Measurements from ENCODE around the gene CTF1.
A peak's percentile ranks its signal among the peaks of the same experiment; 100 is the strongest.

CTF1 gene

DNA sequence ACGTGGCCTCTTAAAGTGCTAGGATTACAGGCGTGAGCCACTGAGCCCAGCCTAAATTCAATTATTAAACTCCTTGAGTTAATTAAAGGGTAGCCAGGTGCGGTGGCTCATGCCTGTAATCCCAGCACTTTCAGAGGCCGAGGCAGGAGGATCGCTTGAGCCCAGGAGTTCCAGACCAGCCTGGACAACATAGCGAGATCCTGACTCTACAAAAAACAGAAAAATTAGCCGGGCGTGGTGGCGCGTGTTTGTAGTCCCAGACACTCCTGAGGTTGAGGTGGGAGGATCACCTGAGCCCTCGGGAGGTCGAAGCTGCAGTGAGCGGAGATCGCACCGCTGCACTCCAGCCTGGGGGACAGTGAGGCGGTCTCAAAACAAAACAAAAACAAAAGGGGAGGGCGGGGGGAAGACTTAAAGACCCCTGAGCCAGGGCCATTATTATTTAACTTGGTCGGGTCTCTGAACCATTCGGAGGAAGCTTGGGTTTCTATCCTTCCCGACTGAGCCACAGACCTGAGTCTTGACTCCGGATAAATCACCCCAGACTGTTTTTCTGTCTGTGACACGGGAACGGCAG lies 22.1 kb upstream of the CTF1 start:
- Histone ChIP-seq H2BK15ac (replicated peaks; ENCODE audit: low read depth) (no peak overlapping the region), H3K4me1 (ENCODE audit: control insufficient read depth, low read depth, low read length) (peaks cover 7% of the 10 kb centered on the region), H4K5ac (ENCODE audit: low read length) (no peak overlapping the region), H3K23ac (ENCODE audit: low read length) (peak overlapping the region; percentile 89), H3K4me2 (ENCODE audit: low read length) (peak overlapping the region; percentile 88), H3K27ac (ENCODE audit: low read depth, low read length) (no peak overlapping the region), H3K18ac (ENCODE audit: low read length) (peak overlapping the region; percentile 81), H2BK5ac (ENCODE audit: low read length) (no peak overlapping the region), H3K4ac (ENCODE audit: low read depth, low read length) (peak overlapping the region; percentile 85), H2AK5ac (ENCODE audit: low read length) (no peak overlapping the region), H3K4me3 (ENCODE audit: low read length) (peak overlapping the region; percentile 93), H3K79me2 (ENCODE audit: control insufficient read depth, insufficient read depth, low read length) (no peaks in the 10 kb centered on the region), H3K36me3 (ENCODE audit: control insufficient read depth, insufficient read depth, low read length) (peaks cover 3% of the 10 kb centered on the region), H4K8ac (ENCODE audit: low read depth, low read length) (no peak overlapping the region), H3K79me1 (ENCODE audit: low read length) (peaks cover 4% of the 10 kb centered on the region), H3K27me3 (ENCODE audit: insufficient read depth, low read length, poor library complexity) (no peaks in the 10 kb centered on the region), H3K56ac (ENCODE audit: low read length) (peak overlapping the region; percentile 99), H3K9ac (ENCODE audit: low read length) (peak overlapping the region; percentile 99), H2BK120ac (ENCODE audit: low read depth, low read length) (no peak overlapping the region)
- WGBS (ENCODE audit: extremely low coverage, insufficient coverage, low lambda C conversion rate) = no CpG with 5 or more reads among the region's 23 CpGs
- no peak for DNase-seq

GRCh38 chr16:30874821-30875717 lies 21.3 kb upstream of the CTF1 start:
- Histone ChIP-seq H3K79me1 (ENCODE audit: low read length) (peaks cover 4% of the 10 kb centered on the region), H3K79me2 (ENCODE audit: control insufficient read depth, insufficient read depth, low read length) (no peaks in the 10 kb centered on the region), H3K4ac (ENCODE audit: low read depth, low read length) (peak overlapping the region; percentile 98), H3K56ac (ENCODE audit: low read length) (peak overlapping the region; percentile 99), H3K27me3 (ENCODE audit: insufficient read depth, low read length, poor library complexity) (no peaks in the 10 kb centered on the region), H3K23ac (ENCODE audit: low read length) (peak overlapping the region; percentile 89), H3K4me2 (ENCODE audit: low read length) (peak overlapping the region; percentile 88), H2BK5ac (ENCODE audit: low read length) (peak overlapping the region; percentile 85), H3K36me3 (ENCODE audit: control insufficient read depth, insufficient read depth, low read length) (peaks cover 3% of the 10 kb centered on the region), H3K27ac (ENCODE audit: low read depth, low read length) (peak overlapping the region; percentile 84), H4K8ac (ENCODE audit: low read depth, low read length) (no peak overlapping the region), H3K4me1 (ENCODE audit: control insufficient read depth, low read depth, low read length) (peaks cover 7% of the 10 kb centered on the region), H3K4me3 (ENCODE audit: low read length) (peak overlapping the region; percentile 93), H2BK120ac (ENCODE audit: low read depth, low read length) (no peak overlapping the region), H2BK15ac (replicated peaks; ENCODE audit: low read depth) (no peak overlapping the region), H2AK5ac (ENCODE audit: low read length) (peak overlapping the region; percentile 78), H3K18ac (ENCODE audit: low read length) (peak overlapping the region; percentile 84), H4K5ac (ENCODE audit: low read length) (no peak overlapping the region), H3K9ac (ENCODE audit: low read length) (peak overlapping the region; percentile 99)
- DNase-seq = peak; percentile 95
- no CpG with 5 or more reads among the region's 85 CpGs for WGBS (ENCODE audit: extremely low coverage, insufficient coverage, low lambda C conversion rate)

GRCh38 chr16:30875871-30876801 lies 20.3 kb upstream of the CTF1 start:
- Histone ChIP-seq H3K4me1 (ENCODE audit: control insufficient read depth, low read depth, low read length) (peaks cover 7% of the 10 kb centered on the region), H3K4me2 (ENCODE audit: low read length) (peak overlapping the region; percentile 71), H3K27ac (ENCODE audit: low read depth, low read length) (peak overlapping the region; percentile 47), H3K27me3 (ENCODE audit: insufficient read depth, low read length, poor library complexity) (no peaks in the 10 kb centered on the region), H2BK120ac (ENCODE audit: low read depth, low read length) (no peak overlapping the region), H3K18ac (ENCODE audit: low read length) (peak overlapping the region; percentile 84), H3K36me3 (ENCODE audit: control insufficient read depth, insufficient read depth, low read length) (peaks cover 3% of the 10 kb centered on the region), H3K56ac (ENCODE audit: low read length) (peak overlapping the region; percentile 94), H2BK5ac (ENCODE audit: low read length) (peak overlapping the region; percentile 2), H3K9ac (ENCODE audit: low read length) (peak overlapping the region; percentile 99), H2BK15ac (replicated peaks; ENCODE audit: low read depth) (no peak overlapping the region), H4K8ac (ENCODE audit: low read depth, low read length) (no peak overlapping the region), H4K5ac (ENCODE audit: low read length) (peak overlapping the region; percentile 5), H3K4ac (ENCODE audit: low read depth, low read length) (peak overlapping the region; percentile 98), H3K79me1 (ENCODE audit: low read length) (peaks cover 4% of the 10 kb centered on the region), H3K4me3 (ENCODE audit: low read length) (peak overlapping the region; percentile 71), H3K23ac (ENCODE audit: low read length) (peak overlapping the region; percentile 90), H2AK5ac (ENCODE audit: low read length) (peak overlapping the region; percentile 82), H3K79me2 (ENCODE audit: control insufficient read depth, insufficient read depth, low read length) (no peaks in the 10 kb centered on the region)
- peak; percentile 73 for DNase-seq
- no CpG with 5 or more reads among the region's 12 CpGs for WGBS (ENCODE audit: extremely low coverage, insufficient coverage, low lambda C conversion rate)

DNA sequence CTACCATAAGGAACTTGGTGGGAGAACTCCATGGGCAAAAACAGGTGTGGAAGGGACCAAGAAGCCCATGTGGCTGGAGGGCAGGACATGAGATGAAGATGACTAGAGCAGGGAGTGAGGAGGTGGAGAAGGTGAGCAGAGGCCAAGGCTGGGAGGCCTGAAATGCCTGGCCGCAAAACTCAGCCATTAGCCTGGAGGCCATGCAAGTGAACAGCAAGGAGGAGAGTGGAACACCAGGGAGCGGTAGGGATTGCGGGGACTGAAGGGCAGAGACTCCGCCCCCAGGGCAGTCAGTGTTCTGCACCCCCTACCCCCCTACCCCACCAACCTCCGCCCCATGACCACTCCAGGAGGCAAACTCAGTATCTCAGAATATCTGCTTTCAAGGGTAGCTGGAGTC lies 19.5 kb upstream of the CTF1 start:
- no CpG with 5 or more reads among the region's 5 CpGs for WGBS (ENCODE audit: extremely low coverage, insufficient coverage, low lambda C conversion rate)
- H3K36me3 ChIP-seq (ENCODE audit: control insufficient read depth, insufficient read depth, low read length) = peaks cover 3% of the 10 kb centered on the region
- H2BK15ac ChIP-seq (replicated peaks; ENCODE audit: low read depth) = no peak overlapping the region
- no peak overlapping the region for H3K4me3 ChIP-seq (ENCODE audit: low read length)
- H4K8ac ChIP-seq (ENCODE audit: low read depth, low read length) = no peak overlapping the region
- no peak overlapping the region for H3K4ac ChIP-seq (ENCODE audit: low read depth, low read length)
- peak overlapping the region; percentile 94 for H3K56ac ChIP-seq (ENCODE audit: low read length)
- H2BK120ac ChIP-seq (ENCODE audit: low read depth, low read length) = no peak overlapping the region
- peaks cover 4% of the 10 kb centered on the region for H3K79me1 ChIP-seq (ENCODE audit: low read length)
- H3K9ac ChIP-seq (ENCODE audit: low read length) = peak overlapping the region; percentile 99
- peak overlapping the region; percentile 31 for H2BK5ac ChIP-seq (ENCODE audit: low read length)
- peak overlapping the region; percentile 17 for H3K4me2 ChIP-seq (ENCODE audit: low read length)
- H3K23ac ChIP-seq (ENCODE audit: low read length) = no peak overlapping the region
- no peaks in the 10 kb centered on the region for H3K79me2 ChIP-seq (ENCODE audit: control insufficient read depth, insufficient read depth, low read length)
- peaks cover 7% of the 10 kb centered on the region for H3K4me1 ChIP-seq (ENCODE audit: control insufficient read depth, low read depth, low read length)
- H4K5ac ChIP-seq (ENCODE audit: low read length) = no peak overlapping the region
- H3K18ac ChIP-seq (ENCODE audit: low read length) = no peak overlapping the region
- DNase-seq = peak; percentile 59
- no peaks in the 10 kb centered on the region for H3K27me3 ChIP-seq (ENCODE audit: insufficient read depth, low read length, poor library complexity)
- peak overlapping the region; percentile 47 for H3K27ac ChIP-seq (ENCODE audit: low read depth, low read length)
- H2AK5ac ChIP-seq (ENCODE audit: low read length) = peak overlapping the region; percentile 73

GRCh38 chr16:30882429-30883310 lies 13.7 kb upstream of the CTF1 start:
- Histone ChIP-seq H3K4ac (ENCODE audit: low read depth, low read length) (no peak overlapping the region), H2BK5ac (ENCODE audit: low read length) (no peak overlapping the region), H3K4me2 (ENCODE audit: low read length) (no peak overlapping the region), H3K27ac (ENCODE audit: low read depth, low read length) (no peak overlapping the region), H3K18ac (ENCODE audit: low read length) (no peak overlapping the region), H4K8ac (ENCODE audit: low read depth, low read length) (no peak overlapping the region), H2BK15ac (replicated peaks; ENCODE audit: low read depth) (no peak overlapping the region), H2AK5ac (ENCODE audit: low read length) (no peak overlapping the region), H3K79me1 (ENCODE audit: low read length) (no peaks in the 10 kb centered on the region), H3K36me3 (ENCODE audit: control insufficient read depth, insufficient read depth, low read length) (peaks cover 3% of the 10 kb centered on the region), H3K27me3 (ENCODE audit: insufficient read depth, low read length, poor library complexity) (no peaks in the 10 kb centered on the region), H3K23ac (ENCODE audit: low read length) (no peak overlapping the region), H2BK120ac (ENCODE audit: low read depth, low read length) (no peak overlapping the region), H3K9ac (ENCODE audit: low read length) (no peak overlapping the region), H3K4me3 (ENCODE audit: low read length) (no peak overlapping the region), H4K5ac (ENCODE audit: low read length) (no peak overlapping the region), H3K4me1 (ENCODE audit: control insufficient read depth, low read depth, low read length) (no peaks in the 10 kb centered on the region), H3K79me2 (ENCODE audit: control insufficient read depth, insufficient read depth, low read length) (no peaks in the 10 kb centered on the region), H3K56ac (ENCODE audit: low read length) (no peak overlapping the region)
- DNase-seq = no peak
- WGBS (ENCODE audit: extremely low coverage, insufficient coverage, low lambda C conversion rate) = no CpG with 5 or more reads among the region's 4 CpGs
